Fibroblast of skin of abdomen (primary cell): ENCODE results near the gene NPIPB2.

Source experiments
- DNase-seq: peaks from one replicate; pipeline ENCODE4 v3.0.0-alpha.2; 2013

NPIPB2 gene

GRCh38 chr16:11896486-11897176 lies 45.2 kb downstream of the NPIPB2 start:
- peak; percentile 57 for DNase-seq

GRCh38 chr16:11893571-11893970 lies 48.3 kb downstream of the NPIPB2 start:
- DNase-seq, result no peak

- no peak for DNase-seq
These were observed 49.1 kb downstream of the NPIPB2 start for GRCh38 chr16:11892761-11893160.

GRCh38 chr16:11890231-11890965 lies 51.4 kb downstream of the NPIPB2 start:
- DNase-seq, result no peak

GRCh38 chr16:11886881-11887280 lies 55.0 kb downstream of the NPIPB2 start:
- no peak for DNase-seq

- no peak for DNase-seq
These were observed 57.8 kb downstream of the NPIPB2 start for GRCh38 chr16:11884035-11884434.

GRCh38 chr16:11880007-11880406 lies 61.8 kb downstream of the NPIPB2 start:
- no peak for DNase-seq

GRCh38 chr16:11877374-11877773 lies 64.5 kb downstream of the NPIPB2 start:
- DNase-seq, result peak; percentile 11
